ENCODE data around the gene MPZL3.
A peak's percentile ranks its signal among the peaks of the same experiment; 100 is the strongest.
"Not testable (repeated sequence)": the region's sequence is repeated elsewhere in the genome, so short reads cannot be mapped to it uniquely, and the experiment has no call there.

The MPZL3 gene

GRCh38 chr11:118186346-118187107, 65.6 kb downstream of the MPZL3 start:
- no peak for DNase-seq

- no peak for DNase-seq
Measured at GRCh38 chr11:118184784-118185579, 67.2 kb downstream of the MPZL3 start.

GRCh38 chr11:118183691-118184090, 68.5 kb downstream of the MPZL3 start:
- DNase-seq: not testable (repeated sequence)

GRCh38 chr11:118180300-118180703, 71.9 kb downstream of the MPZL3 start:
- DNase-seq: peak in 49 of 51 donors; percentile 25 to 94 (median 81)

- no peak for DNase-seq
Measured at GRCh38 chr11:118176778-118177134, 75.4 kb downstream of the MPZL3 start.

Measured in hypothalamus (tissue), 51 donors.